Panc1 (cell line): Measurements from ENCODE around the gene CNTN5. TPM values are rescaled to one million over a fixed set of nuclear protein-coding genes. Genes with fewer than 3 reads are reported as not detected.

Source experiments
- ATAC-seq: fragments of 200-7000 bp; cut with Tn5 transposase; 2 replicates; pipeline ENCODE4 v1.9.1; 2020; ENCODE audit warnings: mild to moderate bottlenecking, moderate library complexity
- BruUV-seq: library from RNA; stranded (reverse); fragments of 400-500 nt; replicated peaks from 2 replicates; lab custom pipeline; 2021; lab: Mats Ljungman, UMichigan
- CTCF ChIA-PET: fragments of 300-600 bp; sonication (Branson Sonifier 250); formaldehyde crosslinking; loops from one replicate; lab custom pipeline; 2022; ENCODE audit warnings: antibody characterized with exemption; lab: Charles Lee
- POLR2A ChIA-PET: fragments of 300-600 bp; sonication (Branson Sonifier 250); formaldehyde crosslinking; loops from one replicate; lab custom pipeline; 2022; ENCODE audit warnings: antibody characterized with exemption; lab: Charles Lee
- DNase-seq: peaks from one replicate; pipeline ENCODE4 v3.0.0-alpha.2; 2010; ENCODE audit warnings: low read depth, low spot score
- H3K27ac ChIP-seq: 2 replicates; pipeline ENCODE4 v1.5.1; 2011; ENCODE audit warnings: mild to moderate bottlenecking, low read length, inconsistent platforms
- H3K27me3 ChIP-seq: fragments of 200-500 bp; sonication (Bioruptor generic); 2 replicates; pipeline ENCODE4 v1.6.0; 2014; ENCODE audit warnings: low read length, inconsistent platforms; ENCODE audit not compliant: control insufficient read depth, insufficient read depth
- H3K36me3 ChIP-seq: fragments of 200-500 bp; sonication (Bioruptor generic); 2 replicates; pipeline ENCODE4 v1.5.1; 2014; ENCODE audit warnings: inconsistent platforms, mild to moderate bottlenecking, low read length, moderate library complexity; ENCODE audit not compliant: control insufficient read depth, insufficient read depth
- H3K4me1 ChIP-seq: 2 replicates; pipeline ENCODE4 v1.5.1; 2011; ENCODE audit warnings: inconsistent platforms, mild to moderate bottlenecking, low read length, moderate library complexity; ENCODE audit not compliant: control insufficient read depth, insufficient read depth
- H3K4me3 ChIP-seq, 2 experiments: 2 replicates each; pipeline ENCODE4 v1.5.1; 2011 to 2012; ENCODE audit warnings: low read depth in 2 of 2, low read length in 2 of 2, mild to moderate bottlenecking in 2 of 2, inconsistent platforms in 1 of 2, moderate library complexity in 1 of 2
- H3K9me3 ChIP-seq: fragments of 200-500 bp; sonication (Bioruptor generic); 2 replicates; pipeline ENCODE4 v1.5.1; 2014; ENCODE audit warnings: low read depth, mild to moderate bottlenecking, inconsistent platforms, low read length, moderate library complexity; ENCODE audit not compliant: control insufficient read depth, insufficient read depth
- POLR2AphosphoS5 ChIP-seq: IDR thresholded peaks from 2 replicates; pipeline ENCODE4 v1.6.1; 2012; ENCODE audit warnings: mild to moderate bottlenecking, low read depth, low read length, moderate library complexity
- SIN3A ChIP-seq: IDR thresholded peaks from 2 replicates; pipeline ENCODE4 v1.6.1; 2012; ENCODE audit warnings: low read depth, mild to moderate bottlenecking, low read length, moderate library complexity, borderline replicate concordance; ENCODE audit not compliant: insufficient read depth
- TCF7L2 ChIP-seq: IDR thresholded peaks from 2 replicates; pipeline ENCODE4 v1.6.1; 2011; ENCODE audit warnings: mild to moderate bottlenecking, low read depth, low read length, inconsistent platforms
- in situ Hi-C: cut with HindIII; loops from 2 replicates; pipeline ENCODE4 v1.10.0; 2016; ENCODE audit warnings: low sequenced_read_pairs, low pct_unique_long_range_greater_than_20kb
- intact Hi-C: fragments of 100-400 bp; cut with micrococcal nuclease; formaldehyde crosslinking; loops from one replicate; pipeline ENCODE4 v1.10.0; 2022; ENCODE audit not compliant: unreplicated experiment
- total RNA-seq: library from RNA; stranded (reverse); gene quantifications from one replicate; pipeline ENCODE4 v1.2.1, GENCODE V29; 2021; ENCODE audit not compliant: unreplicated experiment
- TF ChIP-seq, protein P1 (sequence below), 2 experiments: IDR thresholded peaks; 2 replicates each; pipeline ENCODE4 v1.6.1; 2011 to 2012; ENCODE audit warnings: low read depth in 2 of 2, control low read depth in 1 of 2, low read length in 1 of 2, mild to moderate bottlenecking in 1 of 2, moderate library complexity in 1 of 2; ENCODE audit not compliant: insufficient read depth in 1 of 2
- TF ChIP-seq, protein P2 (sequence below): fragments of 450-650 bp; IDR thresholded peaks from 2 replicates; pipeline ENCODE4 v1.5.1; 2017; ENCODE audit warnings: mild to moderate bottlenecking

Gene CNTN5
- total RNA-seq, 1 experiment from 2014 or later = not detected

DNA sequence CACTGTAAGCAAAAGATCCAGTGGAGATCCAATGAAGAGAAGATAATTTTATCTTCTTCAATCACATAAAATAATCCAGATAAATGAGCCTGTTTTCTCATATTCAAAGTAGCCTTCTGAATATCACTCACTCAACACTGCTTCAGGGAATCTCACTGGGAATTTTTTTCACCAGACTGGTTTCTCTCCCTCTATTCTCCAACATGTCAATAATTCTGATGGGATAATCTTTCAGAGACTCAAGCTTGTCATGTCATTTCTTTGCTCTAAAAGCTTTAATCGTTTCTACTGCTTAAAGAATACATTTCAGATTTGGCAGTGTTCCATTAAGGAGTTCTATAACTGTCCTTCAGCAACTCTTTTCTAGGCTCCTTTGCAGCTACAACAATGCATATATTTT, 16.3 kb downstream of the CNTN5 start:
- Histone ChIP-seq H3K4me3 (no peak overlapping the region), H3K27ac (no peak overlapping the region), H3K9me3 (peaks cover 5% of the 10 kb centered on the region; the same call in 1 of the 2 replicates), H3K27me3 (no peaks in the 10 kb centered on the region), H3K4me1 (no peaks in the 10 kb centered on the region), H3K36me3 (no peaks in the 10 kb centered on the region)
- ATAC-seq = no peak
- POLR2A ChIA-PET = no interaction called here
- DNase-seq = no peak
- CTCF ChIA-PET = no interaction called here
- BruUV-seq = no TSS peak
- intact Hi-C loops = no loop called here
- in situ Hi-C loops = no loop called here
- TF ChIP-seq TCF7L2 (no peak), POLR2AphosphoS5 (no peak), SIN3A (no peak)
- TF ChIP-seq, protein P1, sequence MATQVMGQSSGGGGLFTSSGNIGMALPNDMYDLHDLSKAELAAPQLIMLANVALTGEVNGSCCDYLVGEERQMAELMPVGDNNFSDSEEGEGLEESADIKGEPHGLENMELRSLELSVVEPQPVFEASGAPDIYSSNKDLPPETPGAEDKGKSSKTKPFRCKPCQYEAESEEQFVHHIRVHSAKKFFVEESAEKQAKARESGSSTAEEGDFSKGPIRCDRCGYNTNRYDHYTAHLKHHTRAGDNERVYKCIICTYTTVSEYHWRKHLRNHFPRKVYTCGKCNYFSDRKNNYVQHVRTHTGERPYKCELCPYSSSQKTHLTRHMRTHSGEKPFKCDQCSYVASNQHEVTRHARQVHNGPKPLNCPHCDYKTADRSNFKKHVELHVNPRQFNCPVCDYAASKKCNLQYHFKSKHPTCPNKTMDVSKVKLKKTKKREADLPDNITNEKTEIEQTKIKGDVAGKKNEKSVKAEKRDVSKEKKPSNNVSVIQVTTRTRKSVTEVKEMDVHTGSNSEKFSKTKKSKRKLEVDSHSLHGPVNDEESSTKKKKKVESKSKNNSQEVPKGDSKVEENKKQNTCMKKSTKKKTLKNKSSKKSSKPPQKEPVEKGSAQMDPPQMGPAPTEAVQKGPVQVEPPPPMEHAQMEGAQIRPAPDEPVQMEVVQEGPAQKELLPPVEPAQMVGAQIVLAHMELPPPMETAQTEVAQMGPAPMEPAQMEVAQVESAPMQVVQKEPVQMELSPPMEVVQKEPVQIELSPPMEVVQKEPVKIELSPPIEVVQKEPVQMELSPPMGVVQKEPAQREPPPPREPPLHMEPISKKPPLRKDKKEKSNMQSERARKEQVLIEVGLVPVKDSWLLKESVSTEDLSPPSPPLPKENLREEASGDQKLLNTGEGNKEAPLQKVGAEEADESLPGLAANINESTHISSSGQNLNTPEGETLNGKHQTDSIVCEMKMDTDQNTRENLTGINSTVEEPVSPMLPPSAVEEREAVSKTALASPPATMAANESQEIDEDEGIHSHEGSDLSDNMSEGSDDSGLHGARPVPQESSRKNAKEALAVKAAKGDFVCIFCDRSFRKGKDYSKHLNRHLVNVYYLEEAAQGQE (IDR thresholded peaks at IDR 0.05; ENCODE audit: insufficient read depth in 1 of 2, low read depth in 2 of 2, low read length in 1 of 2) = no peak
- TF ChIP-seq, protein P2, sequence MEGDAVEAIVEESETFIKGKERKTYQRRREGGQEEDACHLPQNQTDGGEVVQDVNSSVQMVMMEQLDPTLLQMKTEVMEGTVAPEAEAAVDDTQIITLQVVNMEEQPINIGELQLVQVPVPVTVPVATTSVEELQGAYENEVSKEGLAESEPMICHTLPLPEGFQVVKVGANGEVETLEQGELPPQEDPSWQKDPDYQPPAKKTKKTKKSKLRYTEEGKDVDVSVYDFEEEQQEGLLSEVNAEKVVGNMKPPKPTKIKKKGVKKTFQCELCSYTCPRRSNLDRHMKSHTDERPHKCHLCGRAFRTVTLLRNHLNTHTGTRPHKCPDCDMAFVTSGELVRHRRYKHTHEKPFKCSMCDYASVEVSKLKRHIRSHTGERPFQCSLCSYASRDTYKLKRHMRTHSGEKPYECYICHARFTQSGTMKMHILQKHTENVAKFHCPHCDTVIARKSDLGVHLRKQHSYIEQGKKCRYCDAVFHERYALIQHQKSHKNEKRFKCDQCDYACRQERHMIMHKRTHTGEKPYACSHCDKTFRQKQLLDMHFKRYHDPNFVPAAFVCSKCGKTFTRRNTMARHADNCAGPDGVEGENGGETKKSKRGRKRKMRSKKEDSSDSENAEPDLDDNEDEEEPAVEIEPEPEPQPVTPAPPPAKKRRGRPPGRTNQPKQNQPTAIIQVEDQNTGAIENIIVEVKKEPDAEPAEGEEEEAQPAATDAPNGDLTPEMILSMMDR = no peak

DNA sequence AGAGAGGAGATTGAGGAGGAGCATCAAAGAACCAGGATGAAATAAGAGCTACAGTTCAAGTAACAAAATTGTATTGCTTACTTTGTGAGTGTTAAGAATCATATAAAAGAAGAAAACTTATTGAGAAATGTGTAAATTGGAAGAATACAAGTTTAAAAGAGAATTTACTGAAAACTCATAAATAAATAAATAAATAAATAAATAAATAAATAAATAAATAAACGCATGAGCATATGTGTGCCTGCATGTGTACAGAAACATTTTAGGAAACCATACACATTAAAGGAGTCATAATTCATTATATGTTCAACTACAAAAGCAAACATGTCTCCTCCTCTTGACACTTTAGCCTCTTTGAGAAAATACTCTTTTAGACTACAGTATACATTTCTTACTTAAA, 42.6 kb downstream of the CNTN5 start:
- CTCF ChIA-PET = no interaction called here
- no peak overlapping the region for H3K4me3 ChIP-seq
- H3K9me3 ChIP-seq = no peaks in the 10 kb centered on the region
- in situ Hi-C loops (no loop called here), intact Hi-C loops (no loop called here)
- no peak for TF ChIP-seq POLR2AphosphoS5
- no peak for TF ChIP-seq SIN3A
- TF ChIP-seq TCF7L2 = no peak
- TF ChIP-seq, protein P2 = no peak
- TF ChIP-seq, protein P1 (IDR thresholded peaks at IDR 0.05; ENCODE audit: insufficient read depth in 1 of 2, low read depth in 2 of 2, low read length in 1 of 2) = no peak
- H3K36me3 ChIP-seq = no peaks in the 10 kb centered on the region
- POLR2A ChIA-PET = no interaction called here
- no peak for ATAC-seq
- DNase-seq = no peak
- no peaks in the 10 kb centered on the region for H3K27me3 ChIP-seq
- no TSS peak for BruUV-seq
- no peaks in the 10 kb centered on the region for H3K4me1 ChIP-seq
- H3K27ac ChIP-seq = no peak overlapping the region
